Endometrial microvascular endothelial cells (primary cell): ENCODE data around the gene TUBGCP6. TPM values are rescaled to one million over a fixed set of nuclear protein-coding genes. Genes with fewer than 3 reads are reported as not detected.
"Not testable (repeated sequence)": the region's sequence is repeated elsewhere in the genome, so short reads cannot be mapped to it uniquely, and the experiment has no call there.

Source experiments
- in situ Hi-C: cut with HindIII; loops from 2 replicates; pipeline ENCODE4 v1.10.0; 2017; ENCODE audit warnings: low sequenced_read_pairs, low pct_unique_long_range_greater_than_20kb; ENCODE audit errors: inconsistent ontology term
- total RNA-seq: library from RNA; depleted of rRNA; stranded (reverse); fragments of >200 nt; gene quantifications from one replicate; pipeline ENCODE4 v1.2.3, GENCODE V29; 2015; ENCODE audit errors: inconsistent ontology term

TUBGCP6 gene
- total RNA-seq, 1 donor from 2014 or later = 33.2 TPM

DNA sequence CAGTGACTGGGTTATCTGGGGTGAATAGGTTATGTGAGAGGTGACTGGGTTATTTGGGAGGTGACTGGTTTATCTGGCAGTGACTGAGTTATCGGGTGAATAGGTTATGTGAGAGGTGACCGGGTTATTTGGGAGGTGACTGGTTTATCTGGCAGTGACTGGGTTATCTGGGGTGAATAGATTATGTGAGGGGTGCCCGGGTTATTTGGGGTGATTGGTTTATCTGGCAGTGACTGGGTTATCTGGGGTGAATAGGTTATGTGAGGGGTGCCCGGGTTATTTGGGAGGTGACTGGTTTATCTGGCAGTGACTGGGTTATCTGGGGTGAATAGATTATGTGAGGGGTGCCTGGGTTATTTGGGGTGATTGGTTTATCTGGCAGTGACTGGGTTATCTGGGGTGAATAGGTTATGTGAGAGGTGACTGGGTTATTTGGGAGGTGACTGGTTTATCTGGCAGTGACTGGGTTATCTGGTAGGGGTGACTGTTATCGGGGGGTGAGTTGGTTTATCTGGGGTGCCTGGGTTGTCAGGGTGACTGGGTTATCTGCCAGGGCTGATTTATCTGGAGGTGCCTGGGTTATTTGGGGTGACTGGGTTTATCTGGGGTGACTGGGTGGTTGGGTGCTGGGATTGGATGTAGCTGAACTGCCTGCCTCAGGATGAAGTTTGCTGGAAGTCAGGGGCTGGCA, 76.2 kb downstream of the TUBGCP6 start:
- in situ Hi-C loops = not testable (repeated sequence)

GRCh38 chr22:50167689-50168489, 76.9 kb downstream of the TUBGCP6 start:
- in situ Hi-C loops = no loop called here

Other genes starting within 250 kb of the TUBGCP6 start
- gene IL17REL, start 232.3 kb downstream of the TUBGCP6 start, total RNA-seq = not detected
- not detected for gene TTLL8, start 186.7 kb downstream of the TUBGCP6 start, total RNA-seq
- not detected for gene MLC1, start 159.6 kb downstream of the TUBGCP6 start, total RNA-seq
- gene MOV10L1, start 155.0 kb downstream of the TUBGCP6 start, total RNA-seq = 6.1 TPM
- 2.2 TPM for gene PANX2, start 74.3 kb downstream of the TUBGCP6 start, total RNA-seq
- 39.3 TPM for gene TRABD, start 59.1 kb downstream of the TUBGCP6 start, total RNA-seq
- 29.7 TPM for gene SELENOO, start 44.0 kb downstream of the TUBGCP6 start, total RNA-seq
- 31.3 TPM for gene HDAC10, start 6.2 kb upstream of the TUBGCP6 start, total RNA-seq
- 50.4 TPM for gene MAPK12, start 16.7 kb upstream of the TUBGCP6 start, total RNA-seq
- 26.9 TPM for gene MAPK11, start 25.4 kb upstream of the TUBGCP6 start, total RNA-seq
- 37.7 TPM for gene PLXNB2, start 62.6 kb upstream of the TUBGCP6 start, total RNA-seq
- gene DENND6B, start 82.0 kb upstream of the TUBGCP6 start, total RNA-seq = 1.2 TPM
- gene PPP6R2, start 98.3 kb upstream of the TUBGCP6 start, total RNA-seq = 35.0 TPM
- 53.1 TPM for gene SBF1, start 230.0 kb upstream of the TUBGCP6 start, total RNA-seq
- gene ADM2, start 236.5 kb upstream of the TUBGCP6 start, total RNA-seq = under 0.01 TPM
- gene MIOX, start 241.8 kb upstream of the TUBGCP6 start, total RNA-seq = not detected